ENCODE results near the gene KNTC1. TPM values are rescaled to one million over a fixed set of nuclear protein-coding genes. Genes with fewer than 3 reads are reported as not detected.
"Not testable (repeated sequence)": the region's sequence is repeated elsewhere in the genome, so short reads cannot be mapped to it uniquely, and the experiment has no call there.

Gene KNTC1
- total RNA-seq, 4 donors from 2014 or later, result 10.6 to 79.4 (median 23.1) TPM

- Histone ChIP-seq H3K9me3 (no peaks in the 10 kb centered on the region), H3K36me3 (peaks cover 0 to 94% (median 45%) of the 10 kb centered on the region in 4 donors), H3K4me3 (no peak overlapping the region), H3K27ac (no peak overlapping the region), H3K4me1 (no peaks in the 10 kb centered on the region), H3K27me3 (no peaks in the 10 kb centered on the region)
- 83 to 89% methylated on average over 5 of the region's 5 CpGs for WGBS, 2 donors (ENCODE audit: low coverage in 1 of 2)
- in situ Hi-C loops (cut with MboI; ENCODE audit: low pct_ligation_motif_present in 1 of 4, low pct_unique_long_range_greater_than_20kb in 1 of 4, low sequenced_read_pairs in 3 of 4), result no loop called here
- DNase-seq, result no peak
- intact Hi-C loops (cut with DNase I; ENCODE audit: low total_unique reads), result no loop called here
- TF ChIP-seq CTCF (IDR thresholded peaks at IDR 0.05) (no peak), EP300 (IDR thresholded peaks at IDR 0.05; ENCODE audit: low read depth) (no peak), POLR2AphosphoS5 (IDR thresholded peaks at IDR 0.05) (no peak)
Observed at GRCh38 chr12:122508163-122508562, 18.9 kb upstream of the KNTC1 start.

GRCh38 chr12:122513028-122513427 is 14.0 kb upstream of the KNTC1 start:
- H3K4me3 ChIP-seq; H3K9me3 ChIP-seq; H3K4me1 ChIP-seq; H3K27ac ChIP-seq; H3K27me3 ChIP-seq; DNase-seq; intact Hi-C loops (cut with DNase I; ENCODE audit: low total_unique reads); in situ Hi-C loops (cut with MboI; ENCODE audit: low pct_ligation_motif_present in 1 of 4, low pct_unique_long_range_greater_than_20kb in 1 of 4, low sequenced_read_pairs in 3 of 4): not testable (repeated sequence)
- 82 to 84% methylated on average over 3 of the region's 3 CpGs for WGBS, 2 donors (ENCODE audit: low coverage in 1 of 2)
- H3K36me3 ChIP-seq, result peaks cover 0 to 99% (median 49%) of the 10 kb centered on the region in 4 donors

- in situ Hi-C loops (cut with MboI; ENCODE audit: low pct_ligation_motif_present in 1 of 4, low pct_unique_long_range_greater_than_20kb in 1 of 4, low sequenced_read_pairs in 3 of 4) (no loop called here), intact Hi-C loops (cut with DNase I; ENCODE audit: low total_unique reads) (no loop called here)
- no peak for TF ChIP-seq EP300 (IDR thresholded peaks at IDR 0.05; ENCODE audit: low read depth)
- no peak for TF ChIP-seq CTCF (IDR thresholded peaks at IDR 0.05)
- no peak for TF ChIP-seq POLR2A (IDR thresholded peaks at IDR 0.05)
- TF ChIP-seq POLR2AphosphoS5 (IDR thresholded peaks at IDR 0.05), result no peak
- no peak overlapping the region for H3K27ac ChIP-seq
- H3K9me3 ChIP-seq, result no peaks in the 10 kb centered on the region
- H3K4me3 ChIP-seq, result no peak overlapping the region
- no peaks in the 10 kb centered on the region for H3K27me3 ChIP-seq
- H3K4me1 ChIP-seq, result no peaks in the 10 kb centered on the region
- DNase-seq, result no peak
- WGBS, 2 donors (ENCODE audit: low coverage in 1 of 2), result 86 to 89% methylated on average over 4 of the region's 4 CpGs
- peaks cover 0 to 99% (median 49%) of the 10 kb centered on the region in 4 donors for H3K36me3 ChIP-seq
Observed at GRCh38 chr12:122513660-122514059, 13.4 kb upstream of the KNTC1 start.

GRCh38 chr12:122515275-122515674 is 11.8 kb upstream of the KNTC1 start:
- TF ChIP-seq POLR2AphosphoS5 (IDR thresholded peaks at IDR 0.05) (no peak), POLR2A (IDR thresholded peaks at IDR 0.05) (no peak)
- in situ Hi-C loops (cut with MboI; ENCODE audit: low pct_ligation_motif_present in 1 of 4, low pct_unique_long_range_greater_than_20kb in 1 of 4, low sequenced_read_pairs in 3 of 4) (no loop called here), intact Hi-C loops (cut with DNase I; ENCODE audit: low total_unique reads) (no loop called here)
- Histone ChIP-seq H3K4me1 (no peaks in the 10 kb centered on the region), H3K36me3 (peaks cover 0 to 99% (median 47%) of the 10 kb centered on the region in 4 donors), H3K27me3 (no peaks in the 10 kb centered on the region), H3K4me3 (no peak overlapping the region), H3K9me3 (no peaks in the 10 kb centered on the region), H3K27ac (no peak overlapping the region)
- 90 to 93% methylated on average over 1 to 2 of the region's 2 CpGs for WGBS, 2 donors (ENCODE audit: low coverage in 1 of 2)
- DNase-seq, result no peak

- H3K27ac ChIP-seq, result no peak overlapping the region
- no peak for DNase-seq
- no peak for TF ChIP-seq POLR2A (IDR thresholded peaks at IDR 0.05)
- TF ChIP-seq POLR2AphosphoS5 (IDR thresholded peaks at IDR 0.05), result no peak
- no peak for TF ChIP-seq EP300 (IDR thresholded peaks at IDR 0.05; ENCODE audit: low read depth)
- no peak for TF ChIP-seq CTCF (IDR thresholded peaks at IDR 0.05)
- no peak overlapping the region for H3K4me3 ChIP-seq
- no peaks in the 10 kb centered on the region for H3K27me3 ChIP-seq
- intact Hi-C loops (cut with DNase I; ENCODE audit: low total_unique reads), result no loop called here
- WGBS, 2 donors (ENCODE audit: low coverage in 1 of 2), result 89 to 90% methylated on average over 13 of the region's 13 CpGs
- in situ Hi-C loops (cut with MboI; ENCODE audit: low pct_ligation_motif_present in 1 of 4, low pct_unique_long_range_greater_than_20kb in 1 of 4, low sequenced_read_pairs in 3 of 4), result no loop called here
- no peaks in the 10 kb centered on the region for H3K9me3 ChIP-seq
- peaks cover 0 to 3% (median under 1%) of the 10 kb centered on the region in 4 donors for H3K4me1 ChIP-seq
- peaks cover 0 to 99% (median 47%) of the 10 kb centered on the region in 4 donors for H3K36me3 ChIP-seq
Observed at GRCh38 chr12:122516544-122517361, 10.3 kb upstream of the KNTC1 start.

Data from transverse colon (tissue), 4 donors.